Colon (tissue), 2 donors: ENCODE data around the gene TMC4.

Experiments
- FAIRE-seq: peaks from 2 replicates; lab custom pipeline; 2012; peaks lifted over from hg19 to GRCh38; lab: Jason Lieb, UNC
- donor health status: control.
- donor health status: control.

TMC4 gene

DNA sequence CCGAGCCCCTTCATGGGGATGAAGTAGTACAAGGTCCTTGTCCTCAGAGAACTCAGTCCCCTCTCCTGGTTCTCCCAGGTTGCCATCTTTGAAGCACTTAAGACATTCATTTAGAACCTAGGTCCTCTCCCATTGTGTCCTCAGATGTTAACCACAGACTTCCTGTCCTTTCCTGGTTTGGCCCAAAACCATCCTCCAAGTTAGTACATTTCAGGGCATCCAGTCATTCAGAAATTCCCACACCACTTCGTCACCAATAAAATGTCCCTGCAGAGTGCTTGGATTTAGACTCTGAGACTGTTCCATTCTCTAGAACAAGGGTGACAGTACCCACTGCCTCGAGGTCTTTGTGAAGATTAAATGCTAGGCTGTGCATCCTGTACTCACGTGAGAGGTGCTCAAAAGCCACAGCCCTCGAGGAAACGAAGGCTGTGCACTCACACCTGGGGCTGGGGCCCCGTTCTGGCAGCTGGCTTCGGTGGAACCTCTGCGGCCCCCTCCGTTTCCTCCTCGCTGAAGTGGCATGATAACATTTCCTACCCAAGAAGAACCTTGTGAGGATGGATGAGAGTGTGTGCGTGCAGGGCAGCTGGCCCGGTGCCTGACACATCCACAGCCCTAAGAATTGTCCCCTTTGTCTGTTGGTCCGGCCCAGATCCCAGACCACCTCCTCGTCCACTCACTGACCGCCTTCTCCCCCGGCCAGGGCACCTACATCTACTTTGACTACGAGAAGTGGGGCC lies 18.2 kb downstream of the TMC4 start:
- no peak for FAIRE-seq

DNA sequence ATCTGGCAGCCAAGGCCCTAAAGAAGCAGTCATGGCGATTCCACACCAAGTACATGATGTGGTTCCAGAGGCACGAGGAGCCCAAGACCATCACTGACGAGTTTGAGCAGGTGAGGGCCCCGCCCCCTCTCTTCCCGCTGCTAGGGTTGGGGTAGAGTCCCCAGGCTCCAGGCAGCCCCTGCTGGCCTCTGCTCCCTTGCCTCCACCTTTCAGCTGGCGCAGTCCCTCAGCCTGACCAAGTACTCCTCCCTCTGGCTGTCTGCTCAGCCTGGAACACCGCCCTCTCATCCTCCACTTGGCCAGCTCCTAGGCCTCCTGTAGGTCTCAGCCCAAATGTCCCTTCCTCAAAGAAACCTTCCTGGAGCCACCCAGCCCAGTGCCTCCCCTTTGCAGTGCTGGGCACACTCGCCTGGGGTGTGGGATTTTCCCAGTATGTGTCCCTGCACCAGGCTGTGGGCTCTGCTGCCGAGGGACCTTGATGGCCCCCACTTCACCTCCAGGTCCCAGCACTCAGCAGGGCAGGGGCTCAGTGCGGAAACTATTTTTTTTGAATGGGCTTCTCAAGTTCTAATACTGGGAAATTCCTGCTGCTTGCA lies 19.1 kb downstream of the TMC4 start:
- no peak for FAIRE-seq

GRCh38 chr19:54152878-54153524 lies 20.0 kb downstream of the TMC4 start:
- FAIRE-seq, result no peak

- no peak for FAIRE-seq
Measured at GRCh38 chr19:54152267-54152666, 20.7 kb downstream of the TMC4 start.

- FAIRE-seq, result no peak
Measured at GRCh38 chr19:54151362-54152035, 21.5 kb downstream of the TMC4 start.

DNA sequence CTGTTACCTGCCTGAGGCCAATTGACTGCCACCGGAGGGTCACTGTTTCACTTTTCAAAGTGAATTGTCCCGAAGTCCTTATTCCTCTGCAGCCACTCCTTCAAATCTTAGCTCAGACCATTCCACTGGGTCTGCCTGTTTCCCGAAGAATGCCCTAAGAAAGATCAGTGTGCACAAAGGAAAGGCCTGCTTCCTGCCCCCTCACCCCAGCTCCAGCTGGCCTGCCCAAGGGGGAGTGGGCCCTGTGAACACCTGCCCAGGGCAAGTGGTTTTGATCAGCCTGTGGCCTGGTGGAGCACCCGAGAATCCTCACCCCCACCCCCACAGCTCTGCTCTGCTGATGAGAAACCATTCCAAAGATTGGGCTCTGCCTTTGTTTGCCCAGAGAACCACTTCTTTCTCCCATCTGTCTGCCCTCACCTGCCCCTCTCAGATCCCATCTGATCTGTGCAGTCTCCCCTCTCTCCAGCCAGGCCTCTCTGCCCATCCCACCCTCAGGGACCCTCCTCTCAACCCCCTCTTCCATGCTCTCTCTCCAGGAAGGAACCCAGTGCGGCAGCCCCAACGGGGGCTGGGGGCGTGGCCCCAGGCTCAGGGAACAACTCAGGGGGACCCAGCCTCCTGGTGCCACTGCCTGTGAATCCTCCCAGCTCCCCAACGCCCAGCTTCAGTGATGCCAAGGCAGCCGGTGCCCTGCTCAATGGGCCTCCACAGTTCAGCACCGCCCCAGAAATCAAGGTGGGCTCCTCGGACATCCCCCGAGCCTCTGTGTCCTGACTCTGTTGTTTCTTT lies 23.7 kb downstream of the TMC4 start:
- no peak for FAIRE-seq

- no peak for FAIRE-seq
Measured at GRCh38 chr19:54148158-54148557, 24.8 kb downstream of the TMC4 start.

DNA sequence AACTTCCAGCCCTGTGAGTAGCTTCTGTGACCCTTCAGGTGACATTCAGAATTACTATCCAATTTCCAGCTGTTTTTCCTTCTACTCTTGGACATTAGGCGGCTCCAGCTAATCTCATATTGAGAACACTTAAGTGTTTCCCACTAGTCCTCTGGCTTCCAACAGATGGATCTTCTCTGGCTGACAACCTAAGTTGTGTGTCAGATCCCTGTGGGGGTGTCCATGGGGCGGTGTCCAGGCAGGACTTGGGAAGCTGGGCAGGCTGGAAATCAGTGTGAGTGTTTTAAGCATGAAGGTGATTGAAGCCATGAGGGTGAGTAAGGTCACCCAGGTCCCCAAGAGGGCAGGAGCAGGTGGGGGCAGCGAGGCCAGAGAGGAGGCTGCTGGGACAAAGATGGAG lies 25.3 kb downstream of the TMC4 start:
- no peak for FAIRE-seq

DNA sequence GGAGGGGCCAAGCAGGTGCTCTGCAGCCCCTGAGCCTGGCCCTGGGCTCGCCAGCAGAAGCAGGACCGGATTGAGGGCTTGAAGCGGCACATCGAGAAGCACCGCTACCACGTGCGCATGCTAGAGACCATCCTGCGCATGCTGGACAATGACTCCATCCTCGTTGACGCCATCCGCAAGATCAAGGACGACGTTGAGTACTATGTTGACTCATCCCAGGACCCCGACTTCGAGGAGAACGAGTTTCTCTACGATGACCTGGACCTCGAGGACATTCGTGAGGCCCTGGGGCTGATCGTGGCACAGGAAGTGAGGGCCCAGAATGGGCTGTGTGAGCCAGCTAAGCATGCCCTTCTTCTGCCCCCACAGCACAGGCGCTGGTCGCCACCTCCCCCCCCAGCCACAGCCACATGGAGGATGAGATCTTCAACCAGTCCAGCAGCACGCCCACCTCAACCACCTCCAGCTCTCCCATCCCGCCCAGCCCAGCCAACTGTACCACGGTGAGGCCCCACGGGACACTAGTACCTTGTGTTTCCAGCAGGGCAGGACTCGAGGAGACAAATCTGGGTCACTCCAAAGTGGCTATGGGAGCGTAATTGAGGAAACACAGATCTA lies 27.3 kb downstream of the TMC4 start:
- FAIRE-seq, result no peak

DNA sequence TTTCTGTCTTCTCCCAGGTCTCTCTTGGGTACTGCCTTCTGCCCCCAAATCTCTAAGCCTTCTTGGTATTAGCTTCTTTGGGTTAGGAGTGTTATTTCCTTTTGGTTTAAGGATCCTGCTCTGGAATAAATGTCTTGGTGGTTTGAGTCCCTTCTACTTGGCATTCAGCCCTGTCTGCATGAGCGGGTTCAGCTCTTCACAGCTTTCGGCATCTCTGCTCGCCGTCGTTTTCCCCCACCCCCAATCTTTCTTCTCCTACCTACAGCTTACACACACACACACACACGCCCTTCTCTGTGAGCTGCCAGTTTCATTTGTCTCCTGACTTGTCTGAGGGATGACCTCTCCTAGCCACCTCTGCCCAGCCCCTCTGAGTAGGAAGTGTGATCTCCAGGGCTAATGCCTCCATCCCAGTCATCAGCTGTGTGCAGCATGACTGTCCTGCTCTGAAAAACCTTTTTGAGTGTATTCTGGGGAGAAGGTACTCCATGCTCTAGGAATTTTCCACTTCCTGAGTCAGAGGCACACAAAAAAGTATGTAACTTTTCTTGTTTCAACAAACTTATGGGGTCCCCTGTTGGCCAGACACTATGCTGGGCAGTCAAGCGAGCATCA lies 30.7 kb downstream of the TMC4 start:
- no peak for FAIRE-seq

- no peak for FAIRE-seq
Measured at GRCh38 chr19:54141356-54141755, 31.6 kb downstream of the TMC4 start.

DNA sequence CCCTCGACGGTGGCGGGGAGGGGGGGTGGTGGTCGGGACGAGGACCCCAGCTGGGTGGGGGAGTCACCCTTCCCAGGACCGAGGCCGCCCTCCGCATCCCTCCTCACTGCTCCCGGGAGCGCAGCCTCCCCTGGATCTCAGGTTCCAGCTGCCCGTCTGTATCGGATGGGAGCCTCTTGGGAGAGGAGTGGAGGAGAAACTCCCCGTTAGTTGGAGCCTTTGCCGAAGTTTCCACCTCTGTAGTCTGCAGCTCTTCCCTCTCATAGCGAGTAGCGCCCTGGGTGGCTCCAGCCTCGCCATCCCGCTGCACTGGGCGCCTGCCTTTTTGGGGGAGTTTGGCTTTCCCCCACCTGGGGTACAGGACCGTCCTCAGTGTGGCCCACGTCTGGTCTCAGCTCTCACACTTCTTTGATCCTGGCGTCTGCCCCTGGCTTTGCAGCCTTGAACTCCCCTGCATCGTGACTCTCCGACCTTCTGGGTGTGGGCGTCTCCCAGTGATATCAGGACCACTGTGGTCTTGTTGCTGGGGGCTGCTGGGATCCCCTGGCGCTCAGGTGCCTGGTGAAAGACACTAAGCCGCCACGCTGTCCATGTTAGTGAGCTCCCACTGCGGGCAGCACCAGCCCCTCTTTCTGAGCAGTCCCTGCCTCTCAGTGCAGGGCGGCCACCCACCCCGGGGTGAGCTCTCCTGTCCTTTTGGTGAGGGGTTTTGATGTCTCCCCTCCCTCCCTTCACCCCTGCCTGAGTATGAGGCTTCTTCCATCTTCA lies 34.3 kb downstream of the TMC4 start:
- FAIRE-seq, result no peak

DNA sequence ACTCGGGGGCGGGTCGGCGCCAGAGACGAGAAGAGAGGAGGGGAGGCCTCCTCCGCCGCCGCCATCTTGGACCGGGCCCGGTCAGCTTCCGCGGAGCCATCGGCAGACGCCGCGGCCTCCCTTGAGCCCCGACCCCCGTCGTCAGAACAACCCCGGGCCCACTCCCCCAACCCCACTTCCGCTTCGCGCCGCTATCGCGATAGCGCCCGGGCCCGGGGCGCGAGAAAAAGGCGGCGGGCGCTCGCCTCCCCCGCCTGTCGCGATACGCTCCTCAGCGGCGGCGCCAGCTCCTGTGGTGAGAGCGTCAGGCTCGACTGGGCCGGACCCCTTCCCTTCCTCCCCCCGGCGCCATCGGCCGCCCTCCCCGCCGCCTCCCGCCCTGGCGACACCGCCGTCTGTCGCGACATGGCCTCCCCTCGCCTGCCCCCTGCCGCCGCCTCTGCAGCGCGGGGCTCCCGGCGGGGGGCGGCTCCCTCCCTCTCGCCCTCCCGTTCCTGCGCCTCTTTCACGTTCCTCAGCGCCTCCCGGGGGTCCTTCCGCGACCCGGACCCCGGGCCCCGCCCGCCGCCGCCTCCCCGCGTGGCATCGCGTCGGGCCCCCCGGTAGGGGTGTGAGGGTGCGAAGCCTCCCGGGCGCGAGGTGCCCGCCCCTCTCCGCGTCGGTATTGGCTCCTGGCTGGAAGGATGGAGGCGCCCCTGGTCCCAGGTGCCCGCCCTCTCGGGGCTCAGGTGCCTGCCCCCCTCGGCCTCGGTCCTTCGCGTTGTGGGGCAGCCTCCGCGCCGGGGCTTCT lies 35.1 kb downstream of the TMC4 start, which contains the start of gene CNOT3:
TSS of gene CNOT3 (plus strand) at position 64 of the 790 bp plus-strand sequence. CDS start 5,217 bp downstream, outside the sequence.
- FAIRE-seq, result no peak

DNA sequence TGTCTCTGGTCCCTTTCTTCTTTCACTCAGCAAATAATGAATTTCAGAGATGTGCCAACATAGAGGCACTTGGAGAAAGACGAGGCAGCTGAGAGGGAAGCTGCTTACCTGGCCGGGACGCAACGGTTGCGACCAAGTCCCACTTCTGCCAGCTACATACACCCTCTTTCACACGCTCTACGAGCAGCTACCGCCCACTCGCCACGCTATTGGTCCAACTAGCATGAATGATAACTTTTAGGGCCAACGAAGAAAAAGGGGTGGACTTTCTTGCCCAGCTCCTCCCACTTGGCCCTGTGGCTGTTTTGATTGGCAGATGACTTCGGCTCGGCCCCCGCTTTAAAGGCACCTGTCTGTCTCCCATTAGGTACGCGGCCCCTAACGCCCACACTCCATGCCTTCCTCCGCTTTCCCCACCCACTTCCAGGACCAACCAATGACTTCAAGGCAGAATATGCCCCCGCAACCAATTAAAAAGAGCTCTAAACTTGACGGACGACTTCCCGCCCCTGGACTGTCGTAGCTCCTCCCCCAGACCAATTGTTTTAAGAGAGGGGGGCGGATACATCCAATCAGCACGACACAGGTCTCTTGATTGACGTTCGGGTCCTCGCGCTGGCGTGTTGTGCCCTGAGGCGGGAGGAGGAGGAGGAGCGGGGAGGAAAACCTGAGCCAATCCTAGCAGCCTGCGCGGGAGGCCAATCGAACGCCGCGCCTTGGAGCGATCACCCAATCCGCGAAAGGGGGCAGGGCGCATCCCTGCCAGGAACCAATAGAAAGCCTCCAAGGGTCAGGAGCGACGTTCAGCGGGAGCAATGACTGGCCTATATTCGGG lies 35.9 kb downstream of the TMC4 start:
- peak; percentile 99 for FAIRE-seq

DNA sequence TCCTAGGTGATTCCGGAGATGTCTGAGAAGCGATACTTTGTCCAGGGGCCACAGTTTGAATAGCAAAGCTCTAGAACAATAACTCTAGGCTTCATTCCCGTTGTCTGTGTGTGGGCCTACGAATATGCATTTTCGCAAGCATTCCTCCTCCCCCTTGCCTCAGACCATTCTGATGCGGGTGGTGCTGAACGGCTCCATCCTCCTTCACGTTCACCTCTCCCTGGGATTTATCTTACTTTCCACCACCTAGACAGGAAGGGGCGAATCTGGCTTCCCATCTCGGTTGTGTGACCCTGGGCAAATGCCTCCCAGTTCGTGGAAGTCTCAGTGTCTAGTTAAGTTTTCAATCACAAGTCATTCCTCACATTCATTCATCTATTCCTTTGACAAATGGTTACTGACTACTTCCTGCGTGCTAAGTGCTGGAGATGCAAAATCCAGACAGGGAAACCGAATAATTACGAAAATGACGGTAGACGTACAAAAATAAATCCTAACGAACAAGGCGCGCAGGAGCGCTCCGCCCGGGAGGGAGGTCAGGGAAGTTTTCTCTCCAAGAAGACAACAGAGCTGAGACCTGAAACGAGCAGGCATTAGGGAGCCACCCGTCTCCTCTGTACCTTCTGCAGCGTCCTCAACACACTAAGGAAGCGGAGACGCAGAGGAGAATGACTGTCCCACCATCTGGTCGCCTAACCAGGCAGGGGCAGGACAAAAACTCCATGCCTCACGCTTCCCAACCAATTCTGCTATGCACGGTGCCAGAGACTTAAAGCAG lies 36.7 kb downstream of the TMC4 start:
- no peak for FAIRE-seq

- FAIRE-seq, result no peak
Measured at GRCh38 chr19:54133957-54134590, 38.9 kb downstream of the TMC4 start.

- FAIRE-seq, result no peak
Measured at GRCh38 chr19:54133312-54133956, 39.5 kb downstream of the TMC4 start.
